ENCODE data around the gene IL17REL.

IL17REL gene

DNA sequence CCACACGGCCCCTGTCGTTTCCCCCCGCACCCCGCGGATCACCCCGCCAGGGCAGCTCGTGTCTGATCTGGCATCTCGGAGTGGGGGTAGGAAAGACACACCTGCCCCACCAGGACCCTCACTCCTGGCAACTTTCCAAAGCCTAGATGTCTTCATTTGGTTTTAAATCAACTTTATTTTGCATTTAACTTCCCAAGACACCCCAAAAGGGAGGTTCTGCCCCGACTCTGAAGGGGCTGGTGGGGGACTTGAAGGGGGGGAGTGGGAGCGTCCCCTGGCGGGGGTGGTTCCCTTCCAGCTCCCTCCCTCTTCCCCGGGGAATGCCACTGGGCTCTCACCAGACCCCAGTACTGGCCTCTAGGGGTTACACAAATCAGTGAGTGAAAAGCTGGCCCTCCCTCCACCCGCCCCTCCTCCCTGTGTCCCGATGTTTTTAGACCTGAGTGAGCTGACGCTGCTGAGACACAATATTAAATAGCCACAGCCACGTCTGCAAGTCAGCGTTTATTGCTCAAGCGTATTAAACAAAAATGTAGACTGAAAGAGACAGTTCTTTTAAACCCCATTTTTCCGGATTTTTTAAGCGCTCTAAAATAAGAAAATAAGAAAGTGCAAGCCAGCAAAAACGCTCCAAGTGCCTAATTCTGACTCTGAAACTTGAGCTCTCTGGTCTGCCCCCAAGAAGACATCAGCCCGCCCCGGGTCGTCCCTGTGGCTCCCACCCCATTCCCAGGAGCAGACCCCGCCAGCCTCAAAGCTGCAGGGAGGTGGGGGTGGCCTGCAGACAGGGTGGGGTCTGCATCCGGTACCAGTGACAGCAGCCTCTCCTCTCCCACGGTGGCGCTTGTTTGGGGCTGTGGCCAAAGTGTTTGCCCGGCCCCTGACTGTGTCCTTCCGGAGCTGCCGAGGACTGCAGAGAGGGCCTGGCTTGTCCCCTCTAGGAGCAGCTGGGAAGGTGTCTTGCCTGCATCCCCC lies 46.6 kb upstream of the IL17REL start:
- in situ Hi-C loops (cut with MboI; ENCODE audit: low sequenced_read_pairs, unreplicated experiment) = no loop called here
- DNase-seq (ENCODE audit: low spot score) = no peak
- TF ChIP-seq, protein P1, sequence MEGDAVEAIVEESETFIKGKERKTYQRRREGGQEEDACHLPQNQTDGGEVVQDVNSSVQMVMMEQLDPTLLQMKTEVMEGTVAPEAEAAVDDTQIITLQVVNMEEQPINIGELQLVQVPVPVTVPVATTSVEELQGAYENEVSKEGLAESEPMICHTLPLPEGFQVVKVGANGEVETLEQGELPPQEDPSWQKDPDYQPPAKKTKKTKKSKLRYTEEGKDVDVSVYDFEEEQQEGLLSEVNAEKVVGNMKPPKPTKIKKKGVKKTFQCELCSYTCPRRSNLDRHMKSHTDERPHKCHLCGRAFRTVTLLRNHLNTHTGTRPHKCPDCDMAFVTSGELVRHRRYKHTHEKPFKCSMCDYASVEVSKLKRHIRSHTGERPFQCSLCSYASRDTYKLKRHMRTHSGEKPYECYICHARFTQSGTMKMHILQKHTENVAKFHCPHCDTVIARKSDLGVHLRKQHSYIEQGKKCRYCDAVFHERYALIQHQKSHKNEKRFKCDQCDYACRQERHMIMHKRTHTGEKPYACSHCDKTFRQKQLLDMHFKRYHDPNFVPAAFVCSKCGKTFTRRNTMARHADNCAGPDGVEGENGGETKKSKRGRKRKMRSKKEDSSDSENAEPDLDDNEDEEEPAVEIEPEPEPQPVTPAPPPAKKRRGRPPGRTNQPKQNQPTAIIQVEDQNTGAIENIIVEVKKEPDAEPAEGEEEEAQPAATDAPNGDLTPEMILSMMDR (IDR thresholded peaks at IDR 0.05; ENCODE audit: borderline replicate concordance, control extremely low read depth, extremely low read depth, insufficient read depth, missing control alignments) = no peak

DNA sequence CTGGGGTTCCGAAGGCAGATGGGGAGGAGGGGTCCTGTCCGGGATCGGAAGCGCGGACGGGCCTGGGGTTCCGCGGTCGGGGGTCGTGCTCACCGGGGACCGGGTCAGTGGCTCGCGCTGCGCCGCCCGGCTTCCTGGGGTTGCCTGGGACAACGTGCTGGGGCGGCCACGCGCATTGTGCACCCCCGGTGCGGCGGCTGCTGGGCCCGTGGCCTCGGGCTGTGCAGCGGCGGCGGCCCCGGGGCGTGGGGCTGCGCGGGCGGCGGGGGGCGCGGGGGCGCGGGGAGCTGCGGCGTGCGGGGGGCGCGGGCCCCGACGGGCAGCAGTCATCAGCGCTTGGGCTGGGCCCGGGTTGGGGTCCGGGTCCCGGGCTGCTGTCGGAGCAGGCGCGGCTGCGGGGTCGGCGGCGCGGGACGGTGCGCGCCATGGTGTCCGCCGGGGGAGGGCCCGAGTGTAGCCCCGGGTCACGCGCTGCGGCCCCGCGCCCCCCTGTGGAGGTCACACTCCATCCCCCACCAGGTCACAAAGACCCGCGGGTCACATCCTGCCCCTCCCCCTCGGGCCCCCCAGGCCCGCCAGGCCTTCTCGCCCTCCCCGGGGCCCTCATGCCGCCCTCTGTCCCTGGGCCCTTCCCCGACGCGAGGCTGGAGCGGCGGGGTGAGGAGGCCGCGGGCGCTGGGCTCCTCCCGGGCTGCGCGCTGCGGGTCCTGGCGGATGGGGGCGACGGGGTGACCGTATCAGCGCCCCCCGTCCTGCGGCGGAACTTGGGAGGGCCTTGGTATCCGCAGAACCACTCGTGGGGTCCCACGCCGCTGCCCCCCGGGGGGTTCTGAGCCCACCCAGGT lies 45.7 kb upstream of the IL17REL start, which contains the start of gene TTLL8:
Gene TTLL8, minus strand, starts transcription at position 238 of the 845 bp plus-strand sequence.
- no peak for DNase-seq (ENCODE audit: low spot score)
- in situ Hi-C loops (cut with MboI; ENCODE audit: low sequenced_read_pairs, unreplicated experiment) = no loop called here
- TF ChIP-seq, protein P1 (IDR thresholded peaks at IDR 0.05; ENCODE audit: borderline replicate concordance, control extremely low read depth, extremely low read depth, insufficient read depth, missing control alignments) = no peak

DNA sequence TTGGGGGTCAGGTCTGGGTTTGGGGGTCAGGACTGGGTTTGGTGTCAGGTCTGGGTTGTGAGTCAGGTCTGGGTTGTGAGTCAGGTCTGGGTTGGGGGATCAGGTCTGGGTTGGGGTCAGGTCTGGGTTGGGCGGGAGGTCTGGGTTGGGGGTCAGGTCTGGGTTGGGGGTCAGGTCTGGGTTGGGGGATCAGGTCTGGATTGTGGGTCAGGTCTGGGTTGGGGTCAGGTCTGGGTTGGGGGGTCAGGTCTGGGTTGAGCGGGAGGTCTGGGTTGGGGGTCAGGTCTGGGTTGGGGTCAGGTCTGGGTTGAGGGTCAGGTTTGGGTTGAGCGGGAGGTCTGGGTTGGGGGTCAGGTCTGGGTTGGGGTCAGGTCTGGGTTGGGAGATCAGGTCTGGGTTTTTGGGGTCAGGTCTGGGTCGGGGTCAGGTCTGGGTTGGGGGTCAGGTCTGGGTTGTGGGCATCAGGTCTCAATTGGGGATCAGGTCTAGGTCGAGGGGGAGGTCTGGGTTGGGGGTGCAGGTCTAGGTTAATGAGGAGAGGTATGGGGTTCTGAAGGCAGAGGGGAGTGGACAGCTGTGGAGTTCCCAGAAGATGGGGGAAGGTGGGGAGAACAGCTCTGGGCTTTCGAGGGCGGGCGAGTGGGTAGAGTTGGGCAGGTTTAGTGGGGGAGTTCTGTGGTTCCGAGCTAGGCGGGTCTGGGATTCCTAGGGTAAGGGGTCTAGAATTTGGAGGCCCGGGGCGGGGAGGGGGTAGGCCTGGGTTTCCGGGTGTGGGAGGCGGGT lies 44.9 kb upstream of the IL17REL start:
- in situ Hi-C loops (cut with MboI; ENCODE audit: low sequenced_read_pairs, unreplicated experiment) = no loop called here
- TF ChIP-seq, protein P1 (IDR thresholded peaks at IDR 0.05; ENCODE audit: borderline replicate concordance, control extremely low read depth, extremely low read depth, insufficient read depth, missing control alignments) = no peak
- DNase-seq (ENCODE audit: low spot score) = no peak

DNA sequence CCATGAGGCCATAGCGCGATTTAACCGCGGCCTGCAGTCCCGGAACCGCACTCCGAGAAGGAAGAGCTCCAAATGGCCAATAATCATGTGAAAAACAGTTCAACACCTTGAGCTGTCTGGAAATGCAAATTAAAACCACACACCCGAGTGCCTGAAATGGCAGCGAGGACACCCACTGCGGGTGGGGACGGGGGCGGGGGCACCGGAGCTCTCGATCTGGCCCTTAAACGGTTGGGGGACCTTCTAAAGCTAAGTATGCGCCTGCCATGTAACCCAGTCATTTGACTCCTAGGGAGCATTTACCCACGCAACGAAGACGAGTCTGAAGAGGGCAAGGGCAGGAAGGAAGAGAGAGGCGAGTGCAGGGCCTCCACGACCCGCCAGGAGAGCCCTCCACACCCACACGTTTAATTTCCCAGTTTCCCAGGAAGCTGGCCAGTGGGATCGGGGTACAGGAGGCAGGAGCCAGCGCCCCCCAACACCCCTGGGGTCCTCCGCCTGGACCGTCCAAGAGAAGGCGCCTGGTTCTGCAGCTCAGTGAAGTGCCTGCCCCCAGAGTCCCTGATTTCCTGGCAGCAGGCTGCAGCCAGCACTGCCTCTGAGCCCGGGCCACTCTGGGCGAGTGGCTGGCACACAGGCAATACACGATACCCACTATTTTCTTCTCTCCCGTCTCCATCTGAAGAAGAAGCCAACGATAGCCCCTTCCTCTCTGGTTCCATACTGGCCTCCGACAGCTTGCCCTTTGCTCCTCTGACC lies 43.8 kb upstream of the IL17REL start:
- no peak for DNase-seq (ENCODE audit: low spot score)
- in situ Hi-C loops (cut with MboI; ENCODE audit: low sequenced_read_pairs, unreplicated experiment) = no loop called here
- TF ChIP-seq, protein P1 (IDR thresholded peaks at IDR 0.05; ENCODE audit: borderline replicate concordance, control extremely low read depth, extremely low read depth, insufficient read depth, missing control alignments) = no peak

DNA sequence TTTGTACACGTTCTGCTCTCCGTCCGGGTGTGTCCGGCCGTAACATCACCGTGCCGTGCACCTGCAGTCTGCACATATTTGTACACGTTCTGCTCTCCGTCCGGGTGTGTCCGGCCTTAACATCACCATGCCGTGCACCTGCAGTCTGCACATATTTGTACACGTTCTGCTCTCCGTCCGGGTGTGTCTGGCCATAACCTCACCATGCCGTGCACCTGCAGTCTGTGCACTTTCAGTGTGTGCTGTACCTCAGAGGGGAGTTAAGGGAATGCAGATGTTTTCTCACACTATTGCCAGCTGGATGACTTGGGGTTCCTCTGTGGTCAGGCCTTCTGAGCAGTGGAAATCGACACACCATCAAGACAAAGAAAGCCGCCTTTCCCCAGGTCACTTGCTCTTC lies 41.3 kb upstream of the IL17REL start:
- in situ Hi-C loops (cut with MboI; ENCODE audit: low sequenced_read_pairs, unreplicated experiment) = no loop called here
- no peak for DNase-seq (ENCODE audit: low spot score)
- TF ChIP-seq, protein P1 (IDR thresholded peaks at IDR 0.05; ENCODE audit: borderline replicate concordance, control extremely low read depth, extremely low read depth, insufficient read depth, missing control alignments) = no peak

All from GM13976 (cell line).